Glutamatergic neuron (in vitro differentiated cells): ENCODE results near the gene S1PR1. TPM values are rescaled to one million over a fixed set of nuclear protein-coding genes. Genes with fewer than 3 reads are reported as not detected.

ENCODE experiments used
- DNase-seq: peaks from one replicate; pipeline ENCODE4 v3.0.0; 2022
- H3K27ac Mint-ChIP-seq: one replicate; pipeline ENCODE4 v1.8.0; 2020; ENCODE audit warnings: mild to moderate bottlenecking, mixed read lengths, inconsistent platforms; ENCODE audit not compliant: unreplicated experiment
- H3K27me3 Mint-ChIP-seq: one replicate; pipeline ENCODE4 v1.8.0; 2020; ENCODE audit warnings: mild to moderate bottlenecking, moderate library complexity, mixed read lengths, inconsistent platforms; ENCODE audit not compliant: unreplicated experiment
- H3K36me3 Mint-ChIP-seq: one replicate; pipeline ENCODE4 v1.8.0; 2020; ENCODE audit warnings: mild to moderate bottlenecking, mixed read lengths, inconsistent platforms; ENCODE audit not compliant: unreplicated experiment
- H3K4me1 Mint-ChIP-seq: one replicate; pipeline ENCODE4 v1.8.0; 2020; ENCODE audit warnings: mild to moderate bottlenecking, low read depth, mixed read lengths, inconsistent platforms; ENCODE audit not compliant: unreplicated experiment
- H3K4me3 Mint-ChIP-seq: one replicate; pipeline ENCODE4 v1.8.0; 2020; ENCODE audit warnings: mild to moderate bottlenecking, mixed read lengths, inconsistent platforms; ENCODE audit not compliant: unreplicated experiment
- H3K9me3 Mint-ChIP-seq: one replicate; pipeline ENCODE4 v1.8.0; 2020; ENCODE audit warnings: mild to moderate bottlenecking, moderate library complexity, mixed read lengths, inconsistent platforms; ENCODE audit not compliant: unreplicated experiment
- total RNA-seq: library from RNA; stranded (reverse); fragmentation: NEBNext Ultra II Directional; extraction: Animal tissue kit (Norgen Biotek cat#: 25700); gene quantifications from one replicate; pipeline ENCODE4 v1.2.1, GENCODE V29; 2021; ENCODE audit not compliant: unreplicated experiment
- TF ChIP-seq, protein P1 (sequence below): fragments of 200-600 bp; sonication (generic); IDR thresholded peaks from one replicate; pipeline ENCODE4 v1.5.0; 2021; ENCODE audit not compliant: partially characterized antibody, unreplicated experiment

Gene S1PR1
- total RNA-seq, 1 donor from 2014 or later: not detected

DNA sequence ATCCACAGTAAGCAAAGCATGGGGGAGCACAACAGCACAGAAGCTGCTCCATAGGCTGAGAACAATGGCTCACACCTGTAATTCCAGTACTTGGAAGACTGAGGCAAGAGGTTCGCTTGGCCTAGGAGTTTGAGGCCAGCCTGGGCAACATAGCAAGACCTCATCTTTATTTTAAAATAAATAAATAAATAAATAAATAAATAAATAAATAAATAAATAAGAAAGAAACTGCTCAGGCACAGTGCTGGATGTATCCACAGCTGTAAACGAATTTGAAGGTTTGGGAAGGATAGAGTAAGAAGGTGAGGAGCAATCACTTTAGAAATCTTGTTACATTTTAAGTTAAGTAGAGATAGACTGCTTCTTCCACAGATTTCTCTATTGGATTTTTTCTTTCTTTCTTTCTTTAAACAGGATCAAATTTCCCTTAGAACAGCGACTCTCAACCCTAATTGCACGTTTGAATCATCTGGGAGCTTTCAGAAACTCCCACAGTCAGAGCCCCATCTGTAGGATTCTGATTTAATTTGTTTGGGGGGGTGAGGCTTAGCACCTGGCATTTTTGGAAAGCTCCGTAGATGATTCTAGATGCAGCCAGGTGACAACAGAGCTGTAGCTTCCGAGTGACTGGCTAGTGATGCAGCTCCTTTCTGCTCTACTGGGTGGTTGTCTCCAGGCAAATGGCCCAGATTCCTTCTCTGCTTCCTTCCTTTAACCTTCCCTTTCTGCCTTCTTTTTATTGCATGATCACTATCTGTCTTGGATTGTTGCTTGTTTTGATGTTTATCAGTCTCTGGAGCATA lies 53.5 kb downstream of the S1PR1 start:
- TF ChIP-seq, protein P1, sequence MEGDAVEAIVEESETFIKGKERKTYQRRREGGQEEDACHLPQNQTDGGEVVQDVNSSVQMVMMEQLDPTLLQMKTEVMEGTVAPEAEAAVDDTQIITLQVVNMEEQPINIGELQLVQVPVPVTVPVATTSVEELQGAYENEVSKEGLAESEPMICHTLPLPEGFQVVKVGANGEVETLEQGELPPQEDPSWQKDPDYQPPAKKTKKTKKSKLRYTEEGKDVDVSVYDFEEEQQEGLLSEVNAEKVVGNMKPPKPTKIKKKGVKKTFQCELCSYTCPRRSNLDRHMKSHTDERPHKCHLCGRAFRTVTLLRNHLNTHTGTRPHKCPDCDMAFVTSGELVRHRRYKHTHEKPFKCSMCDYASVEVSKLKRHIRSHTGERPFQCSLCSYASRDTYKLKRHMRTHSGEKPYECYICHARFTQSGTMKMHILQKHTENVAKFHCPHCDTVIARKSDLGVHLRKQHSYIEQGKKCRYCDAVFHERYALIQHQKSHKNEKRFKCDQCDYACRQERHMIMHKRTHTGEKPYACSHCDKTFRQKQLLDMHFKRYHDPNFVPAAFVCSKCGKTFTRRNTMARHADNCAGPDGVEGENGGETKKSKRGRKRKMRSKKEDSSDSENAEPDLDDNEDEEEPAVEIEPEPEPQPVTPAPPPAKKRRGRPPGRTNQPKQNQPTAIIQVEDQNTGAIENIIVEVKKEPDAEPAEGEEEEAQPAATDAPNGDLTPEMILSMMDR: no peak
- Mint-ChIP-seq H3K4me3 (peak overlapping the region; percentile 12), H3K36me3 (no peaks in the 10 kb centered on the region)

More for the DNA sequence above, 53.5 kb downstream of the S1PR1 start:
- H3K9me3 Mint-ChIP-seq: peaks cover 2% of the 10 kb centered on the region
- peaks cover 39% of the 10 kb centered on the region for H3K4me1 Mint-ChIP-seq
- H3K27ac Mint-ChIP-seq: peak overlapping the region; percentile 66
- no peak for DNase-seq
- peaks cover 2% of the 10 kb centered on the region for H3K27me3 Mint-ChIP-seq

Other genes starting within 250 kb of the S1PR1 start
- gene DPH5, start 211.2 kb upstream of the S1PR1 start, total RNA-seq: 40.5 TPM